Dermis blood vessel endothelial cell (primary cell): ENCODE measurements around the gene DHDDS. TPM values are rescaled to one million over a fixed set of nuclear protein-coding genes. Genes with fewer than 3 reads are reported as not detected.

Source experiments
- DNase-seq: peaks from one replicate; pipeline ENCODE4 v3.0.0; 2010
- total RNA-seq: library from RNA; depleted of rRNA; stranded (reverse); fragments of >200 nt; gene quantifications from 2 replicates; pipeline ENCODE4 v1.2.3, GENCODE V29; 2014

DHDDS gene
- total RNA-seq, 1 donor from 2014 or later, result 64.5 TPM

DNA sequence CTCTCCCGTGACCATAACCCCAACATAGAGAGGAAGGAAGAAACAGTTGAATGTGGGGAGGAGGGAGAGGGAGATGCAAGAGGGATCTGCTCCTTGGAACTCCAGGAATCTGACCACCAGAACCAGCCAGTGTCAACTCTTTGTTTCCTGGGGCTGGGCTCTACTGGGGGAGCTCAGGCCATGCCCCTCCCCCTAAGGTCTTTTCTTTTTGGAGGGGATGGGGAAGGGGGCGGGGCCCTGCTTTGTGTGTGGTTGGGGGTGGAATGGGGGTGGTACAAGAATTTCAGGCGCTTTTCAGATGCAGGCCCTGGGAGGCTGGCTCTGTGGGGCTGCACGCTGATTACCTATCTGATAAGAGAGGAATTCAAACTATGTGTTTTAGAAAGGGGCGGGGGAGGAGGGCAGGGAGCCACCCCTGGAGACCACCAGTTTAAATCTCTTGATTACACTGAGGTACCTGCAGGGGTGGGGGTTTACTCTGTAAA is 13.2 kb upstream of the DHDDS start:
- no peak for DNase-seq

DNA sequence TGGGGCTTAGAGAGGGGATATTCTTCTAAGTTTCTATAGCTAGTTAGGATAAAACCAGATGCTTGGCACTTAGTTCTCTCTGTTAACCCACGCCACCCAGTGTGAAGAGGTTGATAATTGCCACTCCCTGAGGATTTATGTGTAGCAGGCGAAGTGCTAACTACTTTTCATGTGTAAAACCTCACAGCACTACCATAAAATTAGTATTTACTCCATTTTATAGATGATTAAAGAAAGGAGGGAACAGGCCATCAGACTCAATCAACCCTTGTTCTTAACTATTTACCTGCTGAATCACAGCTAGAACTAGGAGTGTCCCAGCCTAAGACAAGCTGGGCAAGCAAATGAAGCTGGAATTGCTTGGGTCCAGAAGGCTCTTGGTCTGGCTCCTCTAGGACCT is 12.6 kb upstream of the DHDDS start:
- DNase-seq, result no peak

DNA sequence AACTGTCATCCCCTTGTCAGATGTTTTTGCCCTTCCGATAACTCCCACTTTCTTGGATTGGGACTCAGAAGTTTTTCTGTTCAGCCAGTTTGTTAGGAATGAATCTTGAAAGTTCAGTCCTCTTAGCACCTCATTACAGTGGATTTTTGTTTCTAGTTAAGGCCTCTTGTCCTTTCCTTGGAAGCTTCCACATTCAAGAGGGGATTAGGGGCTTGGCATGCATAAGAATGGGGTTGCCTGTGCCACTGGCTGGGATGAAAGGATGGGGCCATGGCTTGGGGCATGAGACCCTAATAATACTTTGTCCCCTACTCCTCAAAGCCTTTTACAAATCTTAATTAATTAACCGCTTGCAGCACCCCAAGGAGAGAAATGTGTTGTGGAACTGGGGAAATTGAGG is 2.4 kb upstream of the DHDDS start:
- no peak for DNase-seq

DNA sequence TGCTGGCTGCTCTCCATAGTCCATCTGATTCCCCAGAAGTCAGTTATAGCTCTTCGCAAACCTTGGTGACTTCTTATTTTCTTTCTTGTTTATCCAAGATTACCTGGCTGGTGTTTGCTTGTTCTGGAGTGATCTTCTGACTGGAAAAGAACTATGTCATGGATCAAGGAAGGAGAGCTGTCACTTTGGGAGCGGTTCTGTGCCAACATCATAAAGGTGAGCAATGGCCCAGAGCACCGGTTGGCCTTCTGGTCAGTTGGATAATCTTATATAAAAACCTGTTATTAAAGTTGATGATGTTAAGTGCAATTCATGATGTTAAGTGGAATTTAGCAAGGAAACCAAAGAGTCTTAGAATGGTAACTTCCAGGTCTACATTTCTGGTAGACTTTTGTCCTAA is 672 bp downstream of the DHDDS start:
- DNase-seq, result no peak

DNA sequence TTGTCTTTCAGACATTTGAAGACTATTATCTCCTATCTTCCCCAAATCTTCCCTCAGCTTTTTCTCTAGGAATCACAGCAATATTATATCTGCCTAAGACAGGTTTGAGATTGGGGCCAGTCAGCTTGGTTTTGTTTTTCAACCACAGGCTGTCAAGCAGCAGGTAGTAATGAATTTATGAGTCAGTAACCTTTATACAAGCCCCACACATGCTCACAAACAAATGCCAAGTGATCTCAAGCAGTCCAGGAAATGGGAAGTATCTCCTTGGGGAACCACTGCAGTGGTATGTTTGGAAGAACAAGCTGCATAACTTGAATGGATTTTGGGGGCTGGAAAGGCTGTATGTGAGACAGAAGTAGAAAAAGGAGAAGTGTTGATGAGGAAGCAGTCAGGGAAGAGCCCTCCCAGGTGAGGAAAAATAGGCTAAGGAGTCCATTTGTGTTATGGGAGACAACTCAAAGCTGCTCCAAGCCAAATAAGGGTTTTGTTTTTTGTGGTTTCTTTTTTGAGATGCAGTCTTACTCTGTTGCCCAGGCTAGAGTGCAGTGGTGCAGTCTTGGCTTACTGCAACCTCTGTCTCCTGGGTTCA is 2.1 kb downstream of the DHDDS start:
- no peak for DNase-seq

DNA sequence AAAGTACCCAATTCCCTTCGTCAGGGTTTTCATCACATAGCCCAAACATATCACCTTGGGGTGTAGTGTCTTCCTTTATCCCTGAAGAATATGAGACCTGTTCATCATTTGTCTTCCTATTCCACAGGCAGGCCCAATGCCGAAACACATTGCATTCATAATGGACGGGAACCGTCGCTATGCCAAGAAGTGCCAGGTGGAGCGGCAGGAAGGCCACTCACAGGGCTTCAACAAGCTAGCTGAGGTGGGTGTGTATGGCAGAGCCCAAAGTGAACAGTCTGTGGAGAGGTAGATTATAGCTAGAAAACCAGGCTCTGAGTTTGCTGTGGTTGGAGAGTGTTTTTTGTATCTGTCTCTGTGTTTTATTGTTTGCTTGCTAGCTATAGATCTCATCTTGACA is 5.9 kb downstream of the DHDDS start:
- no peak for DNase-seq

DNA sequence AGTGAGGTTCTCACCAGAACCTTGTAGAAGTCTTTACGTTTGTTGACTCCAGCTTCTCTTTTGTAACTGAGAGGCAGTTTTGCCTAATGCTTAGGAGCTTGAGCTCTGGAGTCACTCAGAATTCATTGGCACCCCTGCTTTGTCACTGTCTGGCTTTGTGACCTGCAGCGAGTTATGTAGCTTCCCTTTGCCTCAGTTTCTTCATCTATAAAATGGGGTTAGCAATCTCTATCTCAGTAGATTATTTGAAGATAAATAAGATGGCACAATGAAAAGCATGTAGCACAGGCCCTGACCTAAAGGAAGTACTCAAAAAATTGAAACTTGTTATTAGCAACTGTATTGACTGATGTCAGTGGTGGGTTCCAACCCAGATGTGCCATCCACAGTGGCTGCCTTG is 8.1 kb downstream of the DHDDS start:
- no peak for DNase-seq

DNA sequence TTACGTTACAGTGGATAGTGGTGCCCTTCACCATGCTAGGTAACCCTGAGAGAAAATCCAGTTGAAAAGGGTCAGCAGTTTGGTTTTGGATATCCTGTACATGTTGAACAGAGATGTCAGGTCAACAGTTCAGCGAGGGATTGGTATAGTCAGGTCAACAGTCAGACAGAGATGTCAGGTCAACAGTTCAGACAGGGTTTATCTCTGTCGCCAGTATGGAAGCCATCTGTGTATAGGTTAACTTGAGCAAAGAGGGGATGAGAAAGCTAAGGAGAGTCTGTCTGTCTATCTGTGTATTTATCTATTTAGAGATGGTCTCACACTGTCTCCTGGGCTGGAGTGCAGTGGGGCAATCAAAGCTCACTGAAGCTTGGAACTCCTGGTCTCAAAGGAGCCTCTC is 17.7 kb downstream of the DHDDS start:
- no peak for DNase-seq

DNA sequence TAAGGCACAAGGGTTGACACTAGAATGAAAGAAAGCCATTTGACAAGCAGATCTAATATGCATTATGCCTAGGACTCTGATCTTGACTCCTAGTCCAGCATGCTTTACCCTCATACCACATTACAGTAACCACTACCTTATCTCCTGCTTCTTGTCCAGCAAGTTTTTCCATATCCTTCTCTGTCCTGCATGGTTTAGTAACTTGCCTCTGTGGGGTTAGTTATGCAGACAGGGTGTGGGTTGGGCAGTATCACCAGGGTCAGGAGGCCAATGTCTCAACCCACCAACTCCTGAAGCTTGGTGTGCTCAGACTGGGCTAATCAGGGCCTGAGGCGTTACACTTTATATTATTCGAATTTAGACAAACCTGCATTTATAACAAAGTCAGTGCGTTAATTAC is 18.8 kb downstream of the DHDDS start:
- no peak for DNase-seq

DNA sequence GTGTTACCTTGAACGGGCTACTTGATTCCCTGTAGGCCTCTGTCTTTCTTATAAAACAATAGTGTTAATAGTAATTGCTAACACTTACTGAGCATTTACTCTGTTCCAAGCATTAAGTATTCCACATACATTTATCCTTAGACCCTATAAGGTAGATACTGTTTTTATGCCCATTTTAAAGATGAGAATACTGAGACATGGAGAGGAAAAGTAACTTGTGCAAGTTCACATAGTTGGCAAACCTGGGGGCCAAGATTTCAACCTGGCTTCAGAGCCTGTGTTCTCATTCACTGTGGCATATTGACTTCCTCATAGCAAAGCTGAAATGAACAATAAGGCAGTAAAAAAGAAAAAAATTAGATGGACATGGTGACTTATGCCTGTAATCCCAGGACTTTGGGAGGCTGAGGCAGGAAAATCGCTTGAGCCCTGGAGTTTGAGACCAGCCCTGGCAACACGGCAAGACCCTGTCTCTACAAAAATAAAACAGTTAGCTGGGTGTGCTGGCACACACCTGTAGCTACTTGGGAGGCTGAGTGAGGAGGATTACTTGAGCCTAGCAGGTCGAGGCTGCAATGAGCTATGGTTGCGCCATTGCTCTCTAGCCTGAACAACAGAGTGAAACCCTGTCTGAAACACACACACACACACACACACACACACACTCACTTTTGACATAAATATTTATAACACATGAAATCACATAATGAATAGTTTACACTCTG is 20.5 kb downstream of the DHDDS start:
- no peak for DNase-seq

DNA sequence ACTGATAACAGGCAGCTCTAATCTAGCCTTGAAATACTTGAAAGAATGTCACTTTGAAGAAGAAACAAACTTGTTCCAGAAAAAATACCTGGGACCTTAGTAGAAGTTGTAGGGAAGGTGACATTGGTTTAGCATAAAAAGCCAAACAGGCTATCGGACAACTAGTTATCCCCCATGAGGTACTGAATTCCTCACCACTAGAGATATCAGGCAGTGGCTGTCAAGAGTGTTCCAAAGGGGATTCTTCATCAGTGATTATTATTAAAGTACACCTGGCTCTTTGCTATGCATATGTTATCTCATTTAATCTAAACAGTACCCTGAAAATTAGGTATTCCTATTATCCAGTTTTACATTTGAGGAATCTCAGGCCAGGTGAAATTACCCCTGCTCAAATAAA is 27.0 kb downstream of the DHDDS start:
- DNase-seq, result no peak

DNA sequence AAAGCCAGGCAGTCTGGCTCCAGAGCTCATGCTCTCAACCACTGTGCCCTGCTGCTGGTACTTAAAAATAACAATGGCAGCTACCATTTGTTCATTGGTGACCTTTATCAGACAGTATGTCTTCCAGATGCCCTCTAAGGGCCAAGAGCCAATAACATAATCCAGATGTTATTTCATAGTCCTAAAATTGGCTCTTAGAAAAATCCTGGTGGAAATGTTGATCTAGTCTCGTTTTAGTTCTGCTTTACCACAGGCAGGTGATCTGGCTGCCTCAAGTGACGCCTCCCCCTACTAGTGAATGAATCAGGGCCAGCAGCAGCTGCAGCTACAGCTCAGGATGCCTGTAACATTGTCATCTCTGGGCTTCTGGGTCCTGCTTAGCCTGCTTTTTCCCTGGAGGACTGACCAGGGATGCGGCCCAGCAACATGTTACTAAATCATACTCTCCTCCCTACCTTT is 27.5 kb downstream of the DHDDS start:
- DNase-seq, result no peak

DNA sequence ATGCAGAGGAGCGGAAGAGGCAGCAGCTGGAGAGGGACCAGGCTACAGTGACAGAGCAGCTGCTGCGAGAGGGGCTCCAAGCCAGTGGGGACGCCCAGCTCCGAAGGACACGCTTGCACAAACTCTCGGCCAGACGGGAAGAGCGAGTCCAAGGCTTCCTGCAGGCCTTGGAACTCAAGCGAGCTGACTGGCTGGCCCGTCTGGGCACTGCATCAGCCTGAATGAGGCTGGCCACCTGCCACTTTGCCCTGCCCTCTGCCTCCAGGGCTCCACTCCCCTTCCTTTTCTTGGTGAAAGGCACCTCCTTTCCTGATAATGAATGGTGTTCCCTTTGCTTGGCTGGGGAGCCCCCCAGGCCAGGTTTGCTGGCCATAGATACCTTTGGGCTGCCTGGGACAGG is 36.8 kb downstream of the DHDDS start:
- DNase-seq, result no peak

DNA sequence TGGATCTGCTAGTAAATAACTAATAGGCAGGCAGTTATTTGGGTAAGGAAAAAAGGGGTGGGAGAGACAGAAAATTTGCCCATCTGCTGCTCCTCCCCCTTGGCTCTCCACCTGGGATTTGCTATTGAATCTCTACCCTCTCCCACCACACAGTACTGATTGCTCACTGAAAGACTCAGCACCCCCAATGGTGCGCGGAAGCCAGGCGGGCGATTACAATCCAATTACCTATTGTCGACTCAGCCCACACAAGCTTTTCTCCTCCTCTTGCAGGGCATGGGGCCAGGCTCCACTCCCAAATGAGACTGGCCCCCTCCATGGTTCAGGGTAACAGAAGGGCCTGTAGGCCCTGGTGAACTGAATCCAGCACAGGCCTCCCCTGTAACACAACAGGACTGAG is 37.4 kb downstream of the DHDDS start:
- DNase-seq, result no peak

DNA sequence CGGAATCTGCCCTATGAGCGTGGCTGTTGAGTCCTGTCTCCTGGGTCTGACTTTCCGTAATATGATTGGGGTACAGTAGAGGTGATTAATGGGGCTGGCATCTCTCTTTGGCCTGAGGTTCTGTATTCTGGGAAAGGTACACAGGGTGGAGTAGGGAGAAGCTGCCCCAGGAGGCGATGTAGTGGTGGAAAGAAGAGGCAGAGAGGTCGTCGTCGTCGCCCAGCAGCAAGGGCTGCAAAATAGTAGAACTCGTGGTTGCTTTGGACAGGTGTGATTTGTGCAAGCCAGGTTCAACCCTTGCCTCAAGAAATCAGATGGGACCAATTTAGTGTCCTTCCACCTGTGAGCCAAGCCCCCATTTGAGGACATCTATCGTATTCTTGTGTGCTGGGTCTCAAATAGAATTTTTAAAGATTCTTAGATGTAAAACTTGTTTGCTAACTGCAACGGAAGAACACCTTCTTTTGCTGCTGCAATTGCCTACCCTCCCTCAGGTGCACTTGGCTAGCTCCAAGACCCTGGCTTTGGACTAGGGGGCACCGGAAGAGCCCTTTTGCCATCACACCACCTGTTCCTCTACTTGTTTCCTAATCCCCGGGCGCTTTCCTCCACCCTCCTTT is 38.9 kb downstream of the DHDDS start:
- no peak for DNase-seq

DNA sequence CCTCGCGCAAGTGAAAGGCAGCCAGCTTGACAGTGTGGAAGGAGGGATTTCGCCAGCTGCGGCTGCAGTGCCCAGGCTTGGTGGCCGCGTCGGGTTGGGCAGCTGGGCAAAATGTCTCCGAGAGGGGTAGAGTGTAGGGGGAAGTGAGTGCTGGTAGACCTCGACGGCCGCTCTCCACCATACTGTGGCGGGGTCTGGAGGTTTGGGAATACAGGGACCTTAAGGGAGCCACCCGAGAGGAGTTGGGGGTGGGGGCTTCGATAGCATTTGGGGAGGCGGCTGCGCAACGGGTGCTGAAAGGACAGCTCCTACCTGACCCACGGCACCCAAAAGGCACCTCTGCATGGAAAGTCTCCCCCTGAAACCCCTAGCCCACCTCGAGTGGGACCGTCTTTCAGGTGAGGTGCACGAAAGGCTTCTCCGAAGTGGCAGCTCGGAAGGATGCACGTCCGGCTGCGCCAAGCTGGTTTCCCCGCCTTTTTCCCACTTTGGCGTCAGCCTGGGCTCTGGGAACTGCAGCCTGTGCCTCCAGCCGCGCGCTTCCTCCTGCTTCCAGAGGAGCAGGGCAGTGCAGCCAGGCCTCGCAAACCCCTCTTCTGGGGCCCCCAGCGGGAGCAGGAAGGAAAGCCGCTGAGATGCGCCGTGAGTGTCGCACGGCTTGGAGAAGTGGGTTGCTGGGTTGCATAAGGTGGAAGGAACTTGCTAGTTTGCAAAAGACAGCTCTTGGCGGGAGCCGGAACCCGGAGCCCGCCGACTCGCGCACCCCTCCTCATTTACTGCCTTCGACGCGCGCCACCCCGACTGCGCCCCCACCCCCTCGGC is 39.6 kb downstream of the DHDDS start:
- peak; percentile 59 for DNase-seq

DNA sequence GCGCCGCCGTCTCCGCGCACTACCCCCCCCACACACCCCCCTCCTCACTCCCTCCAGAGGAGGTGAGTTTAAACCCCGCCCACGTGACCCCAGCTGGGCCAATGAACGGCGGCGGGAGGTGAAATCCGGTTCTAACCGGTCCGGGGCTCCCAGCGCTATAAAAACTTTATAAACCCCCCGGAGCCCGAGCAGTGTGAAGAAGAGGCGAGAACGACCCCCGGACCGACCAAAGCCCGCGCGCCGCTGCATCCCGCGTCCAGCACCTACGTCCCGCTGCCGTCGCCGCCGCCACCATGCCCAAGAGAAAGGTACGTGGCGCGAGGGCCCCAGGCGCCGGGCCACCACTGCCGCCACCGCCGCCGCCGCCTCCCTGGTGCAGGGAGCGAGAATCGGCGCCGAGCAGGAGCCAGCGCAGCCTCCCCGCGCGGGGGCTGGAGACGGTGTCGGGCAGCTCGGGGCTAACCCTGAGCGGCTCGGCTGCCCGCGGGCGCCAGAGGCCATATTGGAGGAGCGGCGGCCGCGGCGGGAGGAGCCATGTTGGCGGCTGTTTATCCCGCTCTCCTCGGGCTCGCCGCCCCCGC is 40.3 kb downstream of the DHDDS start, which contains the start of gene HMGN2:
Gene HMGN2 (plus strand): TSS at position 121 of the 581 bp plus-strand sequence. CDS start 173 bp downstream, at position 294.
- DNase-seq, result peak; percentile 85

DNA sequence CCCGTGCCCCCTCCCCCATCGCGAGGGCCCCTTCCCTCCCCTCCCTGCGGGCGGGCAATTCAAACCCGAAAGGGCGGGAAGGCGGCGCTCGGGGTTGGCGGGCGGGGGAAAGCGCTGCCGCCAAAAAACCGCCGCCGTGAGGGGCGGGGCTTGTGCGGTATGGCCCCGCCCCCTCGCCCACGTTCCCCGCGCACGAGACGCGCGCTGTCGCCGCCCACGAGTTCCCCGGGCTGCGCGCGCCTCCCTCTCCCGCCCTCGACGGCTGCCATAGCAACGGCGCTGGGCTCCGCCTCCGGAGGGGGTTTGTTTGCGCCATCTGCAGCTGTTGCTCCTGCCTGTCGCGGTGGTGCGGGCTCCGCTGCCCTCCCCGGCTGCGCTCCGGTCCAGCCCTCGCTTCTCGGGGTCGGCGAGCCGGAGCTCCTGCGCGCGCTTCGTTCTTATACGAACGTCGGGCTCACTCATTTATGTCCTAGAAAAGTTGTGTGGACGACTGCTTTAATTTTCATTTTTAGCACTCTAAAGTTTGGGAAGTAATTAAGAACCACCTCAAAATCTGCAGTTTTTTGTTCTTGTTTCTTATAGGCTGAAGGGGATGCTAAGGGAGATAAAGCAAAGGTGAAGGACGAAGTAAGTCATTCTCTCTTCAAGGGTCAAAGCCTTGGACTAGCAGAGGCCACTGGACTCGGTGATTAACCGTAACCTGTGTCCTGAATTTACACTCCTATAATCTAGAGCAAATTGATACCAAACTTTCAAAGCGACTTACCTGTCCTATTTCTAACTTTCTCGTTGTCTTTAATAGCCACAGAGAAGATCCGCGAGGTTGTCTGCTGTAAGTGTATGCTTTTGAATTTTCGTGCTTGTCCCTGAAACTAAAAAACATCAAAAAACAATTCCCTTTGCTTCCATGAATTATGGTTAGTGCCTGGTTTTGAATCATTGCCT is 41.1 kb downstream of the DHDDS start:
- peak; percentile 97 for DNase-seq

DNA sequence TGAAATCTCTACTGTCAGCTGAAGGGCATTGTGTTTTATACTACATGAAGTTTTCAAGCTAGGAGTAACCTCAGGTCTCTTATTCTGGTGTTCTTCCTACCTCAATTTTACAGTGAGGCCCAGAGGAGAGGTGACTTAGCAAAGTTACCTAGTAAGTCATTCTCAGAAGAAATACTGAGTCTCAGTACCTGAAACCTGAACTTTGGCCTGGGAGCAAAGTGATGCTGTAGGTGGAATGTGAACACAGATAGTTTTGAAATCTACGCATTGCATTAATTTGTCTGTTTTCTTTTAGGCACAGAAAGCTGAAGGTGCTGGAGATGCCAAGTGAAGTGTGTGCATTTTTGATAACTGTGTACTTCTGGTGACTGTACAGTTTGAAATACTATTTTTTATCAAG is 42.7 kb downstream of the DHDDS start:
- DNase-seq, result no peak

DNA sequence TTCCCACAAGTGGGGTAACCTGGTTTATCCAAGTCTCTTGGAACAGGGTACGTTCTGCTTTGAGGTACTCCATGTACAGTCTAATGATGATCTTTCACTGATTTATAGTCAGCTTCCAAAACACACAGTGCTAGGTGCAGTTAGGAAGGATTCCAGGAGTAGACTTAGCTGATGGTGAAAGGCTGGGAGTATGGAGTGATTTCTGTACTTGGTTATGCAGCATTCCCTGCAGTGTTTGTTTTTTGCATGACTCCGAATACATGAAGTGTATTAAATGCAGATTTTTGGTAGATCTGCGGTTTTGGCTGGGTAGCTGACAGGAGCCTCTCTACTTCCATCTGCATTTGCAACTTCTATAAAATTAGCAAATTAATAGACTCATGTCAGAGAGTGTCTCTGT is 43.9 kb downstream of the DHDDS start:
- DNase-seq, result no peak

DNA sequence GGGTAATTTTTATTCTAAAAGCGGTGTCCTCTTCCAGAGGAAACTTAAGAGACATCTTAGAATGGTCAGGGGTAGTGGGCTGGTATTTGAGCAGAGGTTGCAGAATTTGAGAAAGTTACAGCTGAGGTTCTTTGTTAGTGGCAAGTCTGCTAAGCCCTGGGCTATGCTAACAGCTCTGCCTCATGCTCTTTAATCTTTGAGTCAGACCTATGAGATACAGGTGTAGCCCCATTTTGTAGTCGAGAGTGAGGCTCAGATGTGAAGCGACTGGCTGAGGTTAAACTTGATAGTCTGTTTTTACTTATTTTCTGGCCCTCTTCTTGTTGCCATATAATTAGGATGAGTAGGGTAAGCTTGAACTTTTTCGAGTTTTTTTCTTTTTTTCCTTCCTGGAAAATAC is 44.8 kb downstream of the DHDDS start:
- DNase-seq, result no peak
